NT2/D1 (cell line): ENCODE measurements around the gene ARSH.

ENCODE experiments used
- DNase-seq: peaks from one replicate; pipeline ENCODE4 v3.0.0-alpha.2; 2011; ENCODE audit warnings: low read depth, low spot score
- H3K27me3 ChIP-seq: 2 replicates; pipeline ENCODE4 v1.6.0; 2011; ENCODE audit warnings: mild to moderate bottlenecking; ENCODE audit not compliant: insufficient read length, insufficient read depth
- H3K36me3 ChIP-seq: 2 replicates; pipeline ENCODE4 v1.6.1; 2011; ENCODE audit warnings: mild to moderate bottlenecking, low read length, mixed read lengths; ENCODE audit not compliant: insufficient read depth, insufficient read length
- H3K4me1 ChIP-seq: 2 replicates; pipeline ENCODE4 v1.5.1; 2011; ENCODE audit not compliant: insufficient read depth, insufficient read length
- H3K4me3 ChIP-seq: 2 replicates; pipeline ENCODE4 v1.5.1; 2011; ENCODE audit warnings: low read depth; ENCODE audit not compliant: insufficient read length
- H3K9ac ChIP-seq: 2 replicates; pipeline ENCODE4 v1.6.0; 2011; ENCODE audit warnings: low read depth; ENCODE audit not compliant: insufficient read length
- H3K9me3 ChIP-seq: 2 replicates; pipeline ENCODE4 v1.5.1; 2011; ENCODE audit warnings: mild to moderate bottlenecking, low read length; ENCODE audit not compliant: insufficient read depth
- SUZ12 ChIP-seq: IDR thresholded peaks from 2 replicates; pipeline ENCODE4 v1.6.1; 2011; ENCODE audit not compliant: insufficient read length, insufficient read depth; ENCODE audit errors: extremely low read depth
- YY1 ChIP-seq: IDR thresholded peaks from 2 replicates; pipeline ENCODE4 v1.6.1; 2011; ENCODE audit not compliant: insufficient read length, insufficient read depth
- ZNF274 ChIP-seq: IDR thresholded peaks from 2 replicates; pipeline ENCODE4 v1.6.1; 2011; ENCODE audit warnings: mild to moderate bottlenecking, low read depth, low read length

ARSH gene

GRCh38 chrX:3076416-3076991 lies 70.2 kb downstream of the ARSH start:
- DNase-seq, result no peak
- peaks cover 8% of the 10 kb centered on the region for H3K27me3 ChIP-seq
- no peaks in the 10 kb centered on the region for H3K36me3 ChIP-seq
- no peaks in the 10 kb centered on the region for H3K9me3 ChIP-seq
- H3K4me1 ChIP-seq, result no peaks in the 10 kb centered on the region
- no peak overlapping the region for H3K4me3 ChIP-seq
- no peak for TF ChIP-seq YY1
- TF ChIP-seq SUZ12, result no peak
- no peak for TF ChIP-seq ZNF274
- no peak overlapping the region for H3K9ac ChIP-seq
